ENCODE data around the gene GAS2L3.

The GAS2L3 gene

DNA sequence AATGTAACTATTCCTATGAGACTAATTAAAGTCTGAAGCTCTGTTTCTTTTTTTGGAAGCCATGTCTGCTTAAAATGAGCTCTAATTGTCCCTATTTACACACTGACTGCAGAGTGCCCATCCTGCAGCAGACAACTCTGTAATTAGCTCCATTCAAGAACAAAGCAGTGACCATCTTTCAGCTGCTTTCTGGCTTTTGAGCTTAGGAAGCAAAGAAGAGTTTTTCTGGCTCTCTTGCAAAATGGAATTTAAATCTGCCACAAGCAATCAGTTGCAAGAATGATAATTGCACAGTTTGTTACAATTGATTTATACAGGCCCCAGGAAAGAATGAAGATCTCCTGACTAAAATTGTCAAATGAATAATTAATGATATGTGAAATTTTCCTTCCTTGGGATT lies 83.4 kb downstream of the GAS2L3 start:
- DNase-seq (ENCODE audit: low read depth in 2 of 2), result no peak

DNA sequence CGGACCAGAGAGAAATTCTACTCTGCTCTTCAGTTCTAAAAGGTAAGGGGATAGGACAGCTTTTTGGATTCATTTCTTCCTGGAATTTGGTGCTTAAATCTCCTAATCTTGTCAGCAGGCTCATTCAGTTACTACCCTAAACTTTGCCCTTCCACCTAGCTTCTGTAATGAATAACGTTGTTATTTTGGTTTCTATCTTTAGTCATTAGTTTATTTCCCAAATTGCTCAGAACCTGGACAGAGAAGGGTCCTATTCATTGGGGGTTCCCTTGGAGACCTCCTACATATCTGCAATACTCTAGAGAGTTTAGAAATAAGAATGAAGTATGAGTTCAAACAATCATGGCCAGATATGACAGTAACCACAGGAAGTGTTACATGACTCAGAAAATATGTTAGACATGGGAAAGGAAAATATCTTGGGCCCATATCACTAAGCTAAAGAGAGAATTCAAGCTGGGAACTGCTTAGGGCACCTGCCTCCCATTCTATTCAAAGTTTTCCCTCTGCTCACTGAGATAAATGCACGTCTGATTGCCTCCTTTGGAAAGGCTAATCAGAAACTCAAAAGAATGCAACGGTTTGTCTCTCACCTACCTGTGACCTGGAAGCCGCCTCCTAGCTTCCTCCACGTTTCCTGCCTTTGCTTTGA lies 87.9 kb downstream of the GAS2L3 start:
- DNase-seq (ENCODE audit: low read depth in 2 of 2), result no peak

DNA sequence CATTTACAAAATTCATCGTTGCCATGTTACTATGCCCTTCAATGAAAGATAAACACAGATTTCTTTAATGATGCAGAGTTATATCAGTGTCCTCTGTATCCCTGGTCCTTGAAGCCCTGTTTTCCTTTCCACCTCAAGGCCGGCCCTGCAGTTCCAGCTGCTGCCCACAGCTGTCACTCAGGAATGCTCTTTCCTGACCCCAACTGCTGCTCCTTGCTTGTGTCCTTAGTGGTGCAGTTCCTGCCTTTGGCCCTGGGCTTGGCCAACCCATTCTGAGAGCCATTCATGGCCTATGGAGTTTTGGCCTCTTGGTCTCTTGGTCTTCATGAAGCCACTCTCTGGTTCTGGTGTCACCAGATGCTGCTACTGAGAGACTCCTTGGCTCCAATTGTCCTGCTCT lies 93.1 kb downstream of the GAS2L3 start:
- no peak for DNase-seq (ENCODE audit: low read depth in 2 of 2)

DNA sequence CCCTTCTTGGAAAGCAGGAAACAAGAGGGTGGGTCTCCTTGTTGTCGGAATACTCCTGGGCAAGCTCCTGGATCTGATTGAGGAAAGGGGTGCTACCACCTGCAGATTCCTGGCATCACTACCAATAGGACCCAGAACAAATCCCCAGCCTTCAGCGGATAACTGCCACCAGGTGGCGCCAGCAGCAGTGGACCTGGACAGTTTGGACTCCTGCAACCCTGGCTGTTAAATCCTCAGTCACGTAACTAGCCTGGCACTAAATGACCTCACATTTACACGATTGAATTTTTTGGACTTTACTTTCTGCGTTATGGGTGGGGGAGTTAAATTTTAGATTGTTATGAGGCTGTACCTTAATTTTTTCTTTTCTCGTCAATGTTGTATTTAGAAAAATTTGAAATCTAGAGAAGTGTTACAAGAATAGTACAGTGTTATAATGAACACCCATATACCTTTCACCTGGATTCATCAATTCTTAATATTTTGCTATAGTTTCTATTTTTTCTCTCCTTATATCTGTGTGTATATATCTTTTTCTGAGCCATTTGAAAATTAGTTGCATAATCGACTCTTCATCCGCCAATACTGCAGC lies 95.6 kb downstream of the GAS2L3 start:
- peak in 1 of 2 donors; percentile 5 for DNase-seq (ENCODE audit: low read depth in 2 of 2)

DNA sequence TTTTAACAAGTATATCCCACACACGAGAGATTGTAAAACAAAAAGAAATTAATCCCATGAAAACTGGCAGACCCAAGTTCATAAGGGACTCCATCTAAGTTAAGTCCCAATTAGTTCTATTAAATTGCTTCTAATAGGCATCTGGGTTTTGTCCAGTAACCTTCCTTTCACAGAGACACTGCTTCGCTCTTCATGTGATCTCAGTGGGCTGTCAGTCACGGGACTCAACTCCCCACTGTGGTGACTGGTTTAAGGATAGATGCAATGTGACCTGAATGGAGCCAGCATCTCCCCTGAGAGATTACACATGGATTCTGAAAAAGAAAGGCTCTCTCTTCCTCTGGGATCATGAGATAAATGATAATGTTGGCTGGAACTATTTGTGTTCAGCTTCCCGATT lies 96.4 kb downstream of the GAS2L3 start:
- DNase-seq (ENCODE audit: low read depth in 2 of 2), result no peak

DNA sequence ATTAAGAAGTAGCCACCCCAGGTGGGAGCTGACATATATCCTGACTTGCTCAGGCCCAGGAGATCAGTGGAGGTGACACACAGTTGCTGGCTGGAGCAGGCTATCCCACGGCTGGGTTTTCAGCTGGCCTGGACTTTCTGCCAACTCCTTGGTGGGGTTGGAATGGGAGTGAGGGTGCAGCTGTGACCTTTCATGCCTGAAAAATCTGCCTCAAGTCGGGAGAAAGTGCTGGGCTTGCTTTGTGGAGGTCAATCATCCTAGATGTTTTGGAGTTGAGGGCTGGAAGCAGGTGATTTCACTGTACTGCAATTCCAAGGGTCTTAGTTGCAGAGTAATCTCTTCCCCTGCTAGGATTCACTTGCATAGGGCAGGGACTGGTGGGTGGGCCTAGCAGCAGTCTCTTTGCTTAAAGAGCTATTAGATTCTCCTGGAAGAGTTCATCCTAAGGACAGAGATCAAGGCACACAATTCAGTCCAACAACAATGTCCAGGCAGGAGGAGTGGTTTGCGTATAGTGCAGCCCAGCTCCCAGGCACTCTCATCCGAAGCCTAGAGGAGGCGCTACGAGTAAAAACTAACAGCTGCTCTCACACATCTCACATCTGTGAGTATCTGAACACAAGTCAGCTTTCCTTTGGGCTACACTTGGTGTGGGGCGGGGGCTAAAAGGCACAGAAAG lies 98.1 kb downstream of the GAS2L3 start:
- DNase-seq (ENCODE audit: low read depth in 2 of 2), result no peak

DNA sequence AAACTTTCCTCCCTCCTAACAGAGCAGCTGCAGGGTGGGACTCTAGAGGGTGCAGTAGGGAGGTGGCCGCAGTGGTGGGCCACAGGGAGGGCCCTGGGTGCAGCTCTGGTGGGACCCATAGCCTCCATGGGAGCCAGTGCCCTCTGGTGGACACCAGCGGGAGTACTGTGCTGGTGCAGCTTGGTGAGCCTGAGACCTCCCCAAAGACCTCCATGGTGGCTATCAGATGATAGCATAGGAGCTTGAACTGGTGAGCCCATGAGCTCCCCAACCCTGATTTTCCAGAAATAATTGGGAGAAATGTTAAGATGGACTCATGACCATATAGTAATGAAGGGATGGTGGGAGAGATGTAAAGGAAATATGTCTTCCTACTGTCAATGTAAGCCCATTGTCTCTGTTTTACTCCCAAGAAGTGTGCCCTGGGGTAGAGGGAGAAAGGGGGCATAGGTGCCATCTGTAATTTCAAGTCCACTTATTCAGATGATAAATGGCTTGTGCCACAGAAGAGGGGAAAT lies 98.7 kb downstream of the GAS2L3 start:
- DNase-seq (ENCODE audit: low read depth in 2 of 2), result no peak

DNA sequence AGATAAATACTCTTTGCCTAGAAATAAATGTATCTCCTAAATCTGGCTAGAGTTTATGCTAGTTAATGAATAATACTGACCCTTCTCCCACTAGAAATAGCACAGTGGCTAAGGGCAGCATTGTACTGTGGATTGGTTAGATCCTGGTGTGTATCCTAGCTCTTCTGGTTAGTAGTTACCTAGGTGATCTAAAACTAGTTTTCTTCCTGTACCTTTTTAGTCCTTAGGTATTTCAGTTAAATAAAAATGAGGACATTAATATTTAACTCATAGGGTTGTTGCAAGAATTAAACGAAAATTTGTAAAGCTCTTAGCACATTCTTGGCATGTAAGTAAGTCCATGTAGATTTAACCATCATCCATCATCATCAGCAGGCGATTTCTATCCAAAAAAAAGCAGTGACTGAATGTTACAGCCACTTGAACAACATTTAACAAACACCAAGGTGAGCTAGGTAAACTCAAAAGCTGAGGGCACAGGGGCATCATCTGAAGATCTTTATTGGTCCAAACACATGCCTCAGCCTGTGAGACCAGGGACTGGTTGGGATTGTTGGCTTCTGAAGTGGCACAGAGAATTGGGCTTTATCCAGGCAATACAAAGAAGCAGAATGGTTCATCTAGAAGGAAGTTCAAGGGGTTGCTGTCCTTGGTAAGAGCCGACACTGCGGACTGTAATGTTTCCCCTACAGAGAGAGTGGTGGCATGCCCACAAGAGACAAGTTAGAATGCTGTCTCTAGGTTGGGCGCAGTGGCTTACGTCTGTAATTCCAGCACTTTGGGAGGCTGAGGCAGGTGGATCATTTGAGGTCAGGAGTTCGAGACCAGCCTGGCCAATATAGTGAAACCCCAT lies 100.8 kb downstream of the GAS2L3 start:
- DNase-seq (ENCODE audit: low read depth in 2 of 2), result no peak

Data from stimulated activated CD8-positive, alpha-beta memory T cell treated with anti-CD3 and anti-CD28 coated beads, Interleukin-7, amount 100 ng/mL, for 4 hours (primary cell).